ENCODE results near the gene ADAMTS9. TPM values are rescaled to one million over a fixed set of nuclear protein-coding genes. Genes with fewer than 3 reads are reported as not detected.

The ADAMTS9 gene
- total and polyA plus RNA-seq, 2 donors (not counting 3 experiments of a cell fraction or from before 2014, with no cell fraction given) = 6.5 to 23.9 TPM

- Histone ChIP-seq H2AFZ (ENCODE audit: low read depth, low read length) (no peak overlapping the region), H3K36me3 (ENCODE audit: control insufficient read depth in 2 of 2, extremely low read depth in 1 of 2, insufficient read depth in 2 of 2, low read length in 2 of 2) (peaks cover 0 to 1% of the 10 kb centered on the region in 2 experiments), H3K27me3 (ENCODE audit: control insufficient read depth in 2 of 2, insufficient read depth in 2 of 2, low read length in 2 of 2) (no peaks in the 10 kb centered on the region), H3K9me3 (replicated peaks; ENCODE audit: control insufficient read depth, insufficient read depth, low read length) (no peaks in the 10 kb centered on the region), H3K4me2 (ENCODE audit: insufficient read depth, low read length) (no peak overlapping the region), H3K9me1 (replicated peaks; ENCODE audit: control insufficient read depth, extremely low read depth, insufficient read depth, low read length) (no peaks in the 10 kb centered on the region), H3K79me2 (ENCODE audit: control insufficient read depth, insufficient read depth, low read length) (no peaks in the 10 kb centered on the region), H3K27ac (ENCODE audit: insufficient read depth, low read depth, low read length) (no peak overlapping the region), H3K4me1 (ENCODE audit: control insufficient read depth, extremely low read depth, insufficient read depth, low read length) (no peaks in the 10 kb centered on the region), H3K9ac (replicated peaks; ENCODE audit: extremely low read depth, insufficient read depth, low read length) (no peak overlapping the region), H4K20me1 (replicated peaks; ENCODE audit: control insufficient read depth, extremely low read depth, insufficient read depth, low read length) (no peaks in the 10 kb centered on the region), H3K4me3 (replicated peaks in 1 of 3; ENCODE audit: insufficient read depth in 1 of 3, low read depth in 1 of 3, low read length in 3 of 3) (no peak overlapping the region)
- CTCF ChIA-PET = interaction anchor here (0.7 to 1.9 kb wide), 5 partner anchors 12 to 833 kb away, joined by 3 to 9 read pairs (median 5); no protein-coding TSS in a partner anchor
- dilution Hi-C loops (cut with MboI; ENCODE audit: extremely low pct_ligation_motif_present, low sequenced_read_pairs) (no loop called here), intact Hi-C loops (cut with micrococcal nuclease) (no loop called here)
- BruUV-seq (replicated peaks) = no TSS peak
- POLR2A ChIA-PET = no interaction called here
- TF ChIP-seq POLR2A (IDR thresholded peaks at IDR 0.05; ENCODE audit: low read depth, low read length) = no peak
- FAIRE-seq (no peak), DNase-seq (ENCODE audit: low read depth, low spot score) (no peak)
Observed at GRCh38 chr3:64518496-64518895, 169.3 kb downstream of the ADAMTS9 start.

GRCh38 chr3:64514889-64515288 lies 172.9 kb downstream of the ADAMTS9 start:
- Histone ChIP-seq H3K9ac (replicated peaks; ENCODE audit: extremely low read depth, insufficient read depth, low read length) (no peak overlapping the region), H3K9me3 (replicated peaks; ENCODE audit: control insufficient read depth, insufficient read depth, low read length) (no peaks in the 10 kb centered on the region), H3K4me2 (ENCODE audit: insufficient read depth, low read length) (no peak overlapping the region), H3K9me1 (replicated peaks; ENCODE audit: control insufficient read depth, extremely low read depth, insufficient read depth, low read length) (no peaks in the 10 kb centered on the region), H3K27me3 (ENCODE audit: control insufficient read depth in 2 of 2, insufficient read depth in 2 of 2, low read length in 2 of 2) (no peaks in the 10 kb centered on the region), H4K20me1 (replicated peaks; ENCODE audit: control insufficient read depth, extremely low read depth, insufficient read depth, low read length) (no peaks in the 10 kb centered on the region), H3K79me2 (ENCODE audit: control insufficient read depth, insufficient read depth, low read length) (no peaks in the 10 kb centered on the region), H3K4me1 (ENCODE audit: control insufficient read depth, extremely low read depth, insufficient read depth, low read length) (no peaks in the 10 kb centered on the region), H3K4me3 (replicated peaks in 1 of 3; ENCODE audit: insufficient read depth in 1 of 3, low read depth in 1 of 3, low read length in 3 of 3) (no peak overlapping the region), H3K36me3 (ENCODE audit: control insufficient read depth in 2 of 2, extremely low read depth in 1 of 2, insufficient read depth in 2 of 2, low read length in 2 of 2) (peaks cover 0 to 1% of the 10 kb centered on the region in 2 experiments), H3K27ac (ENCODE audit: insufficient read depth, low read depth, low read length) (no peak overlapping the region), H2AFZ (ENCODE audit: low read depth, low read length) (no peak overlapping the region)
- intact Hi-C loops (cut with micrococcal nuclease) (no loop called here), dilution Hi-C loops (cut with MboI; ENCODE audit: extremely low pct_ligation_motif_present, low sequenced_read_pairs) (no loop called here)
- DNase-seq (ENCODE audit: low read depth, low spot score) (no peak), FAIRE-seq (no peak)
- TF ChIP-seq GATA2 (IDR thresholded peaks at IDR 0.05; ENCODE audit: insufficient read depth, insufficient read length, low read depth, low read length) (no peak), POLR2AphosphoS5 (IDR thresholded peaks at IDR 0.05; ENCODE audit: insufficient read depth, low read depth, low read length) (no peak), FOS (IDR thresholded peaks at IDR 0.05; ENCODE audit: borderline replicate concordance, insufficient read depth, low read length) (no peak), JUN (IDR thresholded peaks at IDR 0.05; ENCODE audit: borderline replicate concordance, insufficient read depth, insufficient read length, low read depth) (no peak), CTCF (IDR thresholded peaks at IDR 0.05; ENCODE audit: extremely low read depth in 1 of 2, insufficient read depth in 1 of 2, low read depth in 1 of 2, low read length in 2 of 2) (no peak), EZH2 (IDR thresholded peaks at IDR 0.05; ENCODE audit: borderline replicate concordance, low read depth, low read length, severe bottlenecking) (no peak), MYC (IDR thresholded peaks at IDR 0.05; ENCODE audit: low read depth, low read length) (no peak), MAX (IDR thresholded peaks at IDR 0.05; ENCODE audit: insufficient read depth, insufficient read length) (no peak), POLR2A (IDR thresholded peaks at IDR 0.05; ENCODE audit: low read depth, low read length) (no peak)
- ChIA-PET CTCF (no interaction called here), POLR2A (no interaction called here)
- no TSS peak for BruUV-seq (replicated peaks)
